PFSK-1 (cell line): ENCODE results near the gene FAXC.

Experiments
- FOXP2 ChIP-seq: optimal IDR thresholded peaks from 2 replicates; pipeline ENCODE3; 2011; ENCODE audit warnings: borderline replicate concordance, control low read depth, inconsistent platforms; ENCODE audit not compliant: insufficient read depth; ENCODE audit errors: extremely low read length, extremely low read depth
- POLR2AphosphoS5 ChIP-seq: IDR thresholded peaks from 2 replicates; pipeline ENCODE4 v1.6.1; 2012; ENCODE audit warnings: low read depth, mild to moderate bottlenecking, control low read depth, low read length, moderate library complexity
- REST ChIP-seq, 2 experiments: IDR thresholded peaks; 2 replicates each; pipeline versions ENCODE4 v1.6.1 to v1.8.0; 2011 to 2012; ENCODE audit warnings: low read depth in 2 of 2, low read length in 2 of 2, control low read depth in 1 of 2, inconsistent platforms in 1 of 2, mild to moderate bottlenecking in 1 of 2, moderate library complexity in 1 of 2; ENCODE audit not compliant: insufficient read depth in 1 of 2
- SIN3A ChIP-seq: IDR thresholded peaks from 2 replicates; pipeline ENCODE4 v1.6.1; 2012; ENCODE audit warnings: mild to moderate bottlenecking, low read length, moderate library complexity, borderline replicate concordance; ENCODE audit not compliant: insufficient read depth
- TAF1 ChIP-seq: IDR thresholded peaks from 2 replicates; pipeline ENCODE4 v1.6.1; 2012; ENCODE audit warnings: low read length, control low read depth, borderline replicate concordance; ENCODE audit not compliant: insufficient read depth

FAXC gene

GRCh38 chr6:99282479-99283062 lies 66.9 kb downstream of the FAXC start:
- no peak for TF ChIP-seq REST (IDR thresholded peaks at IDR 0.05; ENCODE audit: insufficient read depth in 1 of 2, low read depth in 2 of 2, low read length in 2 of 2)
- no peak for TF ChIP-seq FOXP2
- no peak for TF ChIP-seq POLR2AphosphoS5
- TF ChIP-seq TAF1, result no peak
- no peak for TF ChIP-seq SIN3A

- no peak for TF ChIP-seq REST (IDR thresholded peaks at IDR 0.05; ENCODE audit: insufficient read depth in 1 of 2, low read depth in 2 of 2, low read length in 2 of 2)
- no peak for TF ChIP-seq FOXP2
- TF ChIP-seq TAF1, result no peak
- TF ChIP-seq POLR2AphosphoS5, result no peak
Measured at GRCh38 chr6:99276747-99277146, 72.7 kb downstream of the FAXC start.

- no peak for TF ChIP-seq FOXP2
- TF ChIP-seq REST (IDR thresholded peaks at IDR 0.05; ENCODE audit: insufficient read depth in 1 of 2, low read depth in 2 of 2, low read length in 2 of 2), result no peak
- TF ChIP-seq POLR2AphosphoS5, result no peak
Measured at GRCh38 chr6:99270826-99271225, 78.6 kb downstream of the FAXC start.

GRCh38 chr6:99270030-99270429 lies 79.4 kb downstream of the FAXC start:
- TF ChIP-seq TAF1 (no peak), POLR2AphosphoS5 (no peak), SIN3A (no peak), REST (IDR thresholded peaks at IDR 0.05; ENCODE audit: insufficient read depth in 1 of 2, low read depth in 2 of 2, low read length in 2 of 2) (no peak), FOXP2 (no peak)

- no peak for TF ChIP-seq POLR2AphosphoS5
- no peak for TF ChIP-seq TAF1
- no peak for TF ChIP-seq SIN3A
- no peak for TF ChIP-seq FOXP2
- no peak for TF ChIP-seq REST (IDR thresholded peaks at IDR 0.05; ENCODE audit: insufficient read depth in 1 of 2, low read depth in 2 of 2, low read length in 2 of 2)
Measured at GRCh38 chr6:99269207-99269606, 80.3 kb downstream of the FAXC start.
